Stimulated activated CD4-positive, alpha-beta T cell treated with anti-CD3 and anti-CD28 coated beads, TNF-alpha, amount 100 ng/mL, for 24 hours (primary cell): ENCODE measurements around the gene CERS5.
A peak's percentile ranks its signal among the peaks of the same experiment; 100 is the strongest.

Experiments
- DNase-seq, 3 experiments: peaks; one replicate each; pipeline ENCODE4 v3.0.0-alpha.2; 2020; ENCODE audit warnings: low read depth in 3 of 3

Gene CERS5

GRCh38 chr12:50167049-50167828, at the start of gene CERS5:
Gene CERS5, minus strand, starts transcription at chr12:50167369. Its CDS starts 72 bp downstream, at chr12:50167297.
- DNase-seq = peak; percentile 94 to 99 (median 94)

- DNase-seq = no peak
These were observed 47.9 kb upstream of the CERS5 start for GRCh38 chr12:50215033-50215432.

- no peak for DNase-seq
These were observed 46.8 kb upstream of the CERS5 start for GRCh38 chr12:50214018-50214417.

- DNase-seq = no peak
These were observed 46.3 kb upstream of the CERS5 start for GRCh38 chr12:50213439-50213838.

GRCh38 chr12:50212071-50212467, 44.9 kb upstream of the CERS5 start:
- DNase-seq = no peak

- DNase-seq = no peak
These were observed 44.4 kb upstream of the CERS5 start for GRCh38 chr12:50211392-50212070.

- DNase-seq = no peak
These were observed 40.3 kb upstream of the CERS5 start for GRCh38 chr12:50207424-50207823.

- no peak for DNase-seq
These were observed 38.5 kb upstream of the CERS5 start for GRCh38 chr12:50205648-50206047.

- no peak for DNase-seq
These were observed 36.5 kb upstream of the CERS5 start for GRCh38 chr12:50203691-50204090.

GRCh38 chr12:50201987-50202521, 34.9 kb upstream of the CERS5 start:
- DNase-seq = no peak

- no peak for DNase-seq
These were observed 33.5 kb upstream of the CERS5 start for GRCh38 chr12:50200552-50201273.

GRCh38 chr12:50198829-50199228, 31.7 kb upstream of the CERS5 start:
- DNase-seq = no peak

- DNase-seq = no peak
These were observed 30.1 kb upstream of the CERS5 start for GRCh38 chr12:50197297-50197727.

- no peak for DNase-seq
These were observed 29.4 kb upstream of the CERS5 start for GRCh38 chr12:50196537-50196936.

GRCh38 chr12:50195832-50196231, 28.7 kb upstream of the CERS5 start:
- DNase-seq = no peak

GRCh38 chr12:50192908-50193307, 25.7 kb upstream of the CERS5 start:
- no peak for DNase-seq

GRCh38 chr12:50192236-50192635, 25.1 kb upstream of the CERS5 start:
- DNase-seq = no peak

- DNase-seq = no peak
These were observed 23.7 kb upstream of the CERS5 start for GRCh38 chr12:50190859-50191258.

GRCh38 chr12:50188875-50189575, 21.9 kb upstream of the CERS5 start:
- DNase-seq = peak in 2 of 3 experiments; percentile 5 to 14

- DNase-seq = no peak
These were observed 21.1 kb upstream of the CERS5 start for GRCh38 chr12:50188241-50188781.
